H9 (cell line): Measurements from ENCODE around the gene TOMM7. TPM values are rescaled to one million over a fixed set of nuclear protein-coding genes. Genes with fewer than 3 reads are reported as not detected.

Experiments used
- DNase-seq: peaks from one replicate; pipeline ENCODE4 v3.0.0-alpha.2; 2017
- H2AFZ ChIP-seq: one replicate; pipeline ENCODE4 v1.6.1; 2013; ENCODE audit warnings: mild to moderate bottlenecking, low read length, control low read depth, moderate library complexity
- H2AK5ac ChIP-seq: 2 replicates; pipeline ENCODE4 v1.6.1; 2013; ENCODE audit warnings: low read length, control low read depth, mixed read lengths; ENCODE audit not compliant: insufficient read length
- H2BK120ac ChIP-seq: one replicate; pipeline ENCODE4 v1.6.1; 2013; ENCODE audit warnings: low read depth, mild to moderate bottlenecking, low read length, control low read depth, inconsistent platforms; ENCODE audit not compliant: poor library complexity, severe bottlenecking
- H2BK12ac ChIP-seq: 2 replicates; pipeline ENCODE4 v1.6.1; 2013; ENCODE audit warnings: low read length, control low read depth, mixed read lengths, low read depth; ENCODE audit not compliant: insufficient read length
- H2BK15ac ChIP-seq: 2 replicates; pipeline ENCODE4 v1.6.1; 2013; ENCODE audit warnings: low read depth, low read length, control low read depth
- H2BK20ac ChIP-seq: one replicate; pipeline ENCODE4 v1.6.1; 2013; ENCODE audit warnings: low read depth, mild to moderate bottlenecking, low read length, control low read depth, inconsistent platforms; ENCODE audit not compliant: poor library complexity, severe bottlenecking
- H2BK5ac ChIP-seq: 2 replicates; pipeline ENCODE4 v1.6.1; 2013; ENCODE audit warnings: low read length, control low read depth, mixed read lengths; ENCODE audit not compliant: insufficient read length
- H3K14ac ChIP-seq: 2 replicates; pipeline ENCODE4 v1.6.1; 2013; ENCODE audit warnings: low read length, control low read depth; ENCODE audit not compliant: insufficient read depth
- H3K18ac ChIP-seq: 2 replicates; pipeline ENCODE4 v1.6.1; 2013; ENCODE audit warnings: low read depth, mild to moderate bottlenecking, mixed read lengths, low read length, control low read depth; ENCODE audit not compliant: insufficient read length
- H3K23ac ChIP-seq: 2 replicates; pipeline ENCODE4 v1.6.1; 2013; ENCODE audit warnings: low read length, control low read depth, mixed read lengths, low read depth; ENCODE audit not compliant: insufficient read length
- H3K23me2 ChIP-seq: 2 replicates; pipeline ENCODE4 v1.6.1; 2013; ENCODE audit warnings: low read depth, mild to moderate bottlenecking, mixed read lengths, low read length, control low read depth; ENCODE audit not compliant: insufficient read length, poor library complexity, severe bottlenecking
- H3K27ac ChIP-seq: 2 replicates; pipeline ENCODE4 v1.5.1; 2013; ENCODE audit warnings: low read length, control low read depth, mixed read lengths, low read depth; ENCODE audit not compliant: insufficient read length
- H3K27me3 ChIP-seq: 2 replicates; pipeline ENCODE4 v1.6.1; 2013; ENCODE audit warnings: low read length, control low read depth, inconsistent platforms; ENCODE audit not compliant: insufficient read depth
- H3K4ac ChIP-seq: 2 replicates; pipeline ENCODE4 v1.6.1; 2013; ENCODE audit warnings: low read depth, mild to moderate bottlenecking, control low read depth, inconsistent platforms, low read length, moderate library complexity
- H3K4me1 ChIP-seq: 2 replicates; pipeline ENCODE4 v1.6.1; 2013; ENCODE audit warnings: low read length, control low read depth, inconsistent platforms; ENCODE audit not compliant: insufficient read depth
- H3K4me2 ChIP-seq: 2 replicates; pipeline ENCODE4 v1.6.1; 2013; ENCODE audit warnings: low read length, control low read depth, mixed read lengths; ENCODE audit not compliant: insufficient read length, insufficient read depth
- H3K56ac ChIP-seq: 2 replicates; pipeline ENCODE4 v1.6.1; 2013; ENCODE audit warnings: low read depth, mild to moderate bottlenecking, mixed read lengths, low read length, control low read depth; ENCODE audit not compliant: insufficient read length
- H3K79me1 ChIP-seq: 2 replicates; pipeline ENCODE4 v1.6.1; 2013; ENCODE audit warnings: low read depth, mild to moderate bottlenecking, moderate library complexity, low read length, control low read depth, inconsistent platforms; ENCODE audit not compliant: insufficient read depth, poor library complexity, severe bottlenecking
- H3K79me2 ChIP-seq: 2 replicates; pipeline ENCODE4 v1.6.1; 2013; ENCODE audit warnings: low read length, control low read depth, inconsistent platforms; ENCODE audit not compliant: insufficient read depth
- H3K9ac ChIP-seq: 2 replicates; pipeline ENCODE4 v1.6.1; 2013; ENCODE audit warnings: low read length, control low read depth, mixed read lengths; ENCODE audit not compliant: insufficient read length; ENCODE audit errors: extremely low read depth
- H3K9me3 ChIP-seq: one replicate; pipeline ENCODE4 v1.6.1; 2013; ENCODE audit warnings: low read depth, low read length, inconsistent platforms; ENCODE audit not compliant: control insufficient read depth
- H3T11ph ChIP-seq: one replicate; pipeline ENCODE4 v1.6.1; 2013; ENCODE audit warnings: mild to moderate bottlenecking, low read length, control low read depth, inconsistent platforms
- H4K20me1 ChIP-seq: one replicate; pipeline ENCODE4 v1.6.1; 2013; ENCODE audit not compliant: control insufficient read depth, insufficient read length, insufficient read depth
- H4K5ac ChIP-seq: 2 replicates; pipeline ENCODE4 v1.6.1; 2013; ENCODE audit warnings: low read depth, mild to moderate bottlenecking, mixed read lengths, low read length, control low read depth; ENCODE audit not compliant: insufficient read length
- H4K8ac ChIP-seq: replicated peaks from 2 replicates; pipeline ENCODE4 v1.6.1; 2013; ENCODE audit warnings: low read length, control low read depth, mixed read lengths, low read depth; ENCODE audit not compliant: insufficient read length
- H4K91ac ChIP-seq: 2 replicates; pipeline ENCODE4 v1.6.1; 2013; ENCODE audit warnings: low read depth, mild to moderate bottlenecking, moderate library complexity, mixed read lengths, low read length, control low read depth; ENCODE audit not compliant: insufficient read length
- H3K27ac Mint-ChIP-seq, 3 experiments: 2 replicates in 2 of 3; 3 replicates in 1 of 3; pipeline ENCODE4 v1.8.0; 2020 to 2021; ENCODE audit warnings: mixed read lengths in 3 of 3, mild to moderate bottlenecking in 1 of 3, moderate library complexity in 1 of 3
- H3K27me3 Mint-ChIP-seq: 2 replicates; pipeline ENCODE4 v1.8.0; 2021; ENCODE audit warnings: low read depth, mild to moderate bottlenecking, moderate library complexity, mixed read lengths
- H3K36me3 Mint-ChIP-seq, 3 experiments: 2 replicates in 2 of 3; 3 replicates in 1 of 3; pipeline ENCODE4 v1.8.0; 2020 to 2021; ENCODE audit warnings: low read depth in 3 of 3, mixed read lengths in 3 of 3; ENCODE audit not compliant: insufficient read depth in 1 of 3
- H3K4me1 Mint-ChIP-seq, 2 experiments: 2 replicates each; pipeline ENCODE4 v1.8.0; 2020; ENCODE audit warnings: mixed read lengths in 2 of 2
- H3K4me3 Mint-ChIP-seq, 2 experiments: 2 replicates in 1 of 2; 3 replicates in 1 of 2; pipeline ENCODE4 v1.8.0; 2020 to 2021; ENCODE audit warnings: mild to moderate bottlenecking in 2 of 2, mixed read lengths in 2 of 2, moderate library complexity in 1 of 2
- H3K9me3 Mint-ChIP-seq, 2 experiments: 2 replicates in 1 of 2; 3 replicates in 1 of 2; pipeline ENCODE4 v1.8.0; 2020; ENCODE audit warnings: mild to moderate bottlenecking in 2 of 2, mixed read lengths in 2 of 2, moderate library complexity in 1 of 2
- WGBS: extraction: QIAGEN DNeasy Blood & Tissue Kit; methylation state at CpG from one replicate; pipeline ENCODE4 v1.1.7; 2013; ENCODE audit warnings: missing lambda C conversion rate, low lambda C conversion rate, mixed read lengths; ENCODE audit not compliant: insufficient read length; ENCODE audit errors: extremely low coverage; 5-methylcytosine and 5-hydroxymethylcytosine counted together
- total RNA-seq: library from RNA; stranded (reverse); gene quantifications from 2 replicates; pipeline ENCODE4 v1.2.1, GENCODE V29; 2021
- TF ChIP-seq, protein P1 (sequence below): fragments of 200-600 bp; sonication (generic); conservative IDR thresholded peaks from 3 replicates; pipeline ENCODE4 v1.8.0; 2021; ENCODE audit warnings: antibody characterized with exemption, mild to moderate bottlenecking

The TOMM7 gene
- total RNA-seq, 1 experiment from 2014 or later, result 368 TPM

DNA sequence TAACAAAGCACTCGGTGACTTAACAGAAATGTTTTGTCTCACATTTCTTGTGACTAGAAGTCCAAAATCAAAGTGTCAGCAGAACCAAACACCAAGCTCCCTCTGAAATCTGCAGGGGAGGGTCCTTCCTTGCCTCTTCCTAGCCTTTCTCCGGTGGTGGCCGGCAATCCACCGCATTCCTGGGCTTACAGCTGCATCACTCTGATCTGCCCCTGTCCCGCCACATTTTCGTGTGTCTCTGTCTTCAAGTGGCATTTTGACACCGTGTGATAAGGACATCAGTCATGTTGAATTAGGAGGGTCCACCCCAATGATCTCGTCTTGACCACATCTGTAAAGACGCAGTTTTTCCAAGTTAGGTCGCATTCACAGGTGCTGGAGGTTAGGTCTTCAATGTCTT, 30.5 kb upstream of the TOMM7 start:
- TF ChIP-seq, protein P1, sequence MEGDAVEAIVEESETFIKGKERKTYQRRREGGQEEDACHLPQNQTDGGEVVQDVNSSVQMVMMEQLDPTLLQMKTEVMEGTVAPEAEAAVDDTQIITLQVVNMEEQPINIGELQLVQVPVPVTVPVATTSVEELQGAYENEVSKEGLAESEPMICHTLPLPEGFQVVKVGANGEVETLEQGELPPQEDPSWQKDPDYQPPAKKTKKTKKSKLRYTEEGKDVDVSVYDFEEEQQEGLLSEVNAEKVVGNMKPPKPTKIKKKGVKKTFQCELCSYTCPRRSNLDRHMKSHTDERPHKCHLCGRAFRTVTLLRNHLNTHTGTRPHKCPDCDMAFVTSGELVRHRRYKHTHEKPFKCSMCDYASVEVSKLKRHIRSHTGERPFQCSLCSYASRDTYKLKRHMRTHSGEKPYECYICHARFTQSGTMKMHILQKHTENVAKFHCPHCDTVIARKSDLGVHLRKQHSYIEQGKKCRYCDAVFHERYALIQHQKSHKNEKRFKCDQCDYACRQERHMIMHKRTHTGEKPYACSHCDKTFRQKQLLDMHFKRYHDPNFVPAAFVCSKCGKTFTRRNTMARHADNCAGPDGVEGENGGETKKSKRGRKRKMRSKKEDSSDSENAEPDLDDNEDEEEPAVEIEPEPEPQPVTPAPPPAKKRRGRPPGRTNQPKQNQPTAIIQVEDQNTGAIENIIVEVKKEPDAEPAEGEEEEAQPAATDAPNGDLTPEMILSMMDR, result no peak
- Mint-ChIP-seq H3K9me3 (no peaks in the 10 kb centered on the region), H3K27me3 (peaks cover 3% of the 10 kb centered on the region), H3K27ac (no peak overlapping the region), H3K4me1 (peaks cover 30 to 37% of the 10 kb centered on the region in 2 experiments), H3K36me3 (peaks cover 15 to 27% (median 16%) of the 10 kb centered on the region in 3 experiments), H3K4me3 (peak overlapping the region; percentile 74 to 83; a peak in 2 of 5 replicates)
- H3K18ac ChIP-seq, result no peak overlapping the region
- no peaks in the 10 kb centered on the region for H4K20me1 ChIP-seq
- WGBS, result no CpG with 5 or more reads among the region's 10 CpGs
- H3K27ac ChIP-seq, result no peak overlapping the region
- H4K8ac ChIP-seq, result no peak overlapping the region
- H2BK120ac ChIP-seq, result no peak overlapping the region
- H2BK20ac ChIP-seq, result no peak overlapping the region
- DNase-seq, result no peak
- no peaks in the 10 kb centered on the region; the same call in 1 of the 2 replicates for H3K27me3 ChIP-seq
- H3K4ac ChIP-seq, result no peak overlapping the region
- no peak overlapping the region for H2AK5ac ChIP-seq
- no peaks in the 10 kb centered on the region for H3K79me2 ChIP-seq
- no peak overlapping the region for H2BK12ac ChIP-seq
- H2AFZ ChIP-seq, result no peak overlapping the region
- no peak overlapping the region for H3K9ac ChIP-seq
- peak overlapping the region; percentile 59 for H3K4me2 ChIP-seq
- no peaks in the 10 kb centered on the region for H3K79me1 ChIP-seq
- no peak overlapping the region for H2BK5ac ChIP-seq
- no peak overlapping the region for H4K5ac ChIP-seq
- H3K56ac ChIP-seq, result no peak overlapping the region
- no peak overlapping the region for H2BK15ac ChIP-seq
- H3T11ph ChIP-seq, result no peak overlapping the region
- H3K4me1 ChIP-seq, result peaks cover 9% of the 10 kb centered on the region; the same call in 1 of the 2 replicates
- H3K23ac ChIP-seq, result no peak overlapping the region
- no peaks in the 10 kb centered on the region for H3K9me3 ChIP-seq
- H4K91ac ChIP-seq, result no peak overlapping the region
- peaks cover 13% of the 10 kb centered on the region for H3K23me2 ChIP-seq
- H3K14ac ChIP-seq, result no peak overlapping the region
